HUES64 (cell line): ENCODE results near the gene RNF224.
"Not testable (repeated sequence)": the region's sequence is repeated elsewhere in the genome, so short reads cannot be mapped to it uniquely, and the experiment has no call there.

Experiments
- H3K27ac ChIP-seq: 2 replicates; pipeline ENCODE4 v1.7.0; 2013; ENCODE audit warnings: low read depth, low read length, inconsistent platforms
- H3K27me3 ChIP-seq: 2 replicates; pipeline ENCODE4 v1.6.1; 2013; ENCODE audit warnings: mild to moderate bottlenecking, low read length; ENCODE audit not compliant: insufficient read depth
- H3K36me3 ChIP-seq: 2 replicates; pipeline ENCODE4 v1.6.1; 2013; ENCODE audit warnings: mild to moderate bottlenecking, low read length; ENCODE audit not compliant: insufficient read depth
- H3K4me1 ChIP-seq: 2 replicates; pipeline ENCODE4 v1.6.1; 2013; ENCODE audit warnings: mild to moderate bottlenecking, low read length, moderate library complexity; ENCODE audit not compliant: insufficient read depth
- H3K4me3 ChIP-seq: 2 replicates; pipeline ENCODE4 v1.5.1; 2013; ENCODE audit warnings: mild to moderate bottlenecking, low read length, moderate library complexity
- H3K9ac ChIP-seq: 2 replicates; pipeline ENCODE4 v1.6.1; 2013; ENCODE audit warnings: mild to moderate bottlenecking, low read depth, low read length
- H3K9me3 ChIP-seq: 2 replicates; pipeline ENCODE4 v1.6.1; 2013; ENCODE audit warnings: low read depth, low read length; ENCODE audit not compliant: insufficient read depth
- whole genome bisulfite sequencing: fragments of 150-250, 120-280 bp; methylation state at CpG from one replicate; pipeline ENCODE4 v1.1.7; 2013; ENCODE audit warnings: missing lambda C conversion rate; 5-methylcytosine and 5-hydroxymethylcytosine counted together

RNF224 gene

DNA sequence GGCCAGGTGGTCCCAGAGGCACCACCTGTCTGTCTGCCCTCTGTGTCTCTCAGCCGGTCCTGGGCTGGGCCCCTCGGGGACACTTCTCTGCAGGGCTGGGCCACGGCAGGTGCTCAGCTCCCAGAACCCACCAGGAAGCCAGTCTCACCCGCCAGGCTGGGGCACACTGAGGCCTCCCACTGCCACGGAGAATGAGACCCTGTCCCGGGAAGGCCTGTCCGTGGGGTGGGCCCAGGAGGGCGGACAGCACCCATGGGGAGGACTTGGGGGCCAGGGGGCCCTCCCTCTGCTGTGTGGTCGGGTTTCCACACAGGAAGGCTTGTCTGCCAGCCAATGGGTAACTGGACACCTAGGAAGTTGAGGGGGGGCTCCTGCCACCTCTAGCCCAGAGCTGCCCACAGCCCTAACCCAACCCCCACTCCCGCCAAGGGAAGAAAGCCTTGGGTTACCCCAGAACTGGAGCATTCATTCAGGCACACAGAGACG is 9.7 kb downstream of the RNF224 start:
- peaks cover 2% of the 10 kb centered on the region for H3K36me3 ChIP-seq
- no peaks in the 10 kb centered on the region for H3K9me3 ChIP-seq
- H3K27me3 ChIP-seq, result no peaks in the 10 kb centered on the region
- no peak overlapping the region for H3K27ac ChIP-seq
- H3K4me1 ChIP-seq, result peaks cover 6% of the 10 kb centered on the region
- no peak overlapping the region for H3K9ac ChIP-seq
- no peak overlapping the region for H3K4me3 ChIP-seq
- WGBS, result 63% methylated on average over 11 of the region's 11 CpGs

GRCh38 chr9:137237759-137238726 is 10.7 kb downstream of the RNF224 start:
- Histone ChIP-seq H3K4me1 (peaks cover 10% of the 10 kb centered on the region), H3K36me3 (peaks cover 12% of the 10 kb centered on the region), H3K27ac (no peak overlapping the region), H3K9ac (no peak overlapping the region), H3K4me3 (no peak overlapping the region), H3K9me3 (no peaks in the 10 kb centered on the region), H3K27me3 (no peaks in the 10 kb centered on the region)
- 76% methylated on average over 13 of the region's 13 CpGs for WGBS

GRCh38 chr9:137239541-137240200 is 12.4 kb downstream of the RNF224 start:
- not testable (repeated sequence) for H3K27me3 ChIP-seq, H3K9me3 ChIP-seq
- Histone ChIP-seq H3K27ac (peak overlapping the region; percentile 95), H3K9ac (peak overlapping the region; percentile 89), H3K36me3 (peaks cover 22% of the 10 kb centered on the region), H3K4me3 (peak overlapping the region; percentile 83), H3K4me1 (peaks cover 20% of the 10 kb centered on the region)
- WGBS, result 69% methylated on average over 23 of the region's 27 CpGs

- Histone ChIP-seq H3K27me3 (no peaks in the 10 kb centered on the region), H3K4me3 (peak overlapping the region; percentile 83), H3K9ac (peak overlapping the region; percentile 89), H3K4me1 (peaks cover 20% of the 10 kb centered on the region), H3K27ac (peak overlapping the region; percentile 95), H3K36me3 (peaks cover 22% of the 10 kb centered on the region), H3K9me3 (no peaks in the 10 kb centered on the region)
- under 1% methylated on average over 58 of the region's 58 CpGs for WGBS
Observed at GRCh38 chr9:137240318-137240840, 13.1 kb downstream of the RNF224 start.

- peak within 1 kb of the TSS; percentile 89 for H3K9ac ChIP-seq
- H3K27me3 ChIP-seq, result no peaks in the 10 kb centered on the region
- peak within 1 kb of the TSS; percentile 83 for H3K4me3 ChIP-seq
- H3K27ac ChIP-seq, result peak within 1 kb of the TSS; percentile 95
- H3K36me3 ChIP-seq, result peaks cover 22% of the 10 kb centered on the region
- under 1% methylated on average over 67 of the region's 67 CpGs for WGBS
- H3K4me1 ChIP-seq, result peaks cover 20% of the 10 kb centered on the region
- H3K9me3 ChIP-seq, result no peaks in the 10 kb centered on the region
Observed at GRCh38 chr9:137240841-137241489, 13.7 kb downstream of the RNF224 start, which contains the start of gene TUBB4B. TSS of gene TUBB4B (plus strand) at chr9:137241287. CDS start at chr9:137241361, 74 bp downstream.

GRCh38 chr9:137241490-137242268 is 14.4 kb downstream of the RNF224 start:
- peaks cover 22% of the 10 kb centered on the region for H3K36me3 ChIP-seq

GRCh38 chr9:137242269-137243203 is 15.2 kb downstream of the RNF224 start:
- 85% methylated on average over 36 of the region's 36 CpGs for WGBS
- Histone ChIP-seq H3K27me3 (no peaks in the 10 kb centered on the region), H3K4me1 (peaks cover 14% of the 10 kb centered on the region), H3K9ac (peak overlapping the region; percentile 82), H3K9me3 (no peaks in the 10 kb centered on the region), H3K4me3 (peak overlapping the region; percentile 81), H3K27ac (no peak overlapping the region), H3K36me3 (peaks cover 22% of the 10 kb centered on the region)

More at GRCh38 chr9:137241490-137242268, 14.4 kb downstream of the RNF224 start:
- peak overlapping the region; percentile 61; the same call in 1 of the 2 replicates for H3K27ac ChIP-seq
- 2% methylated on average over 83 of the region's 83 CpGs for WGBS
- no peaks in the 10 kb centered on the region for H3K27me3 ChIP-seq
- peaks cover 19% of the 10 kb centered on the region for H3K4me1 ChIP-seq
- peak overlapping the region; percentile 82 for H3K9ac ChIP-seq
- peak overlapping the region; percentile 81 for H3K4me3 ChIP-seq
- H3K9me3 ChIP-seq, result no peaks in the 10 kb centered on the region

DNA sequence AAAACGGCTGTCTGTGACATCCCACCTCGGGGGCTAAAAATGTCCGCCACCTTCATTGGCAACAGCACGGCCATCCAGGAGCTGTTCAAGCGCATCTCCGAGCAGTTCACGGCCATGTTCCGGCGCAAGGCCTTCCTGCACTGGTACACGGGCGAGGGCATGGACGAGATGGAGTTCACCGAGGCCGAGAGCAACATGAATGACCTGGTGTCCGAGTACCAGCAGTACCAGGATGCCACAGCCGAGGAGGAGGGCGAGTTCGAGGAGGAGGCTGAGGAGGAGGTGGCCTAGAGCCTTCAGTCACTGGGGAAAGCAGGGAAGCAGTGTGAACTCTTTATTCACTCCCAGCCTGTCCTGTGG is 15.9 kb downstream of the RNF224 start:
- WGBS, result 95% methylated on average over 18 of the region's 18 CpGs
- peak overlapping the region; percentile 9; the same call in 1 of the 2 replicates for H3K4me3 ChIP-seq
- H3K4me1 ChIP-seq, result peaks cover 14% of the 10 kb centered on the region
- H3K9ac ChIP-seq, H3K27ac ChIP-seq, H3K27me3 ChIP-seq, H3K9me3 ChIP-seq: not testable (repeated sequence)
- H3K36me3 ChIP-seq, result peaks cover 22% of the 10 kb centered on the region

- Histone ChIP-seq H3K4me1 (peaks cover 14% of the 10 kb centered on the region), H3K27ac (peak overlapping the region; percentile 18; the same call in 1 of the 2 replicates), H3K9ac (peak overlapping the region; percentile 18; the same call in 1 of the 2 replicates), H3K9me3 (no peaks in the 10 kb centered on the region), H3K4me3 (peak overlapping the region; percentile 9; the same call in 1 of the 2 replicates), H3K36me3 (peaks cover 22% of the 10 kb centered on the region), H3K27me3 (no peaks in the 10 kb centered on the region)
- 61% methylated on average over 15 of the region's 15 CpGs for WGBS
Observed at GRCh38 chr9:137243626-137244485, 16.6 kb downstream of the RNF224 start.
